NCI-H510A treated with DMSO at 0.1 percent for 48 hours (cell line): ENCODE measurements around the gene RBMS1.

Source experiments
- DNase-seq: peaks from one replicate; lab custom pipeline; 2025; lab: John Stamatoyannopoulos, UW

RBMS1 gene

DNA sequence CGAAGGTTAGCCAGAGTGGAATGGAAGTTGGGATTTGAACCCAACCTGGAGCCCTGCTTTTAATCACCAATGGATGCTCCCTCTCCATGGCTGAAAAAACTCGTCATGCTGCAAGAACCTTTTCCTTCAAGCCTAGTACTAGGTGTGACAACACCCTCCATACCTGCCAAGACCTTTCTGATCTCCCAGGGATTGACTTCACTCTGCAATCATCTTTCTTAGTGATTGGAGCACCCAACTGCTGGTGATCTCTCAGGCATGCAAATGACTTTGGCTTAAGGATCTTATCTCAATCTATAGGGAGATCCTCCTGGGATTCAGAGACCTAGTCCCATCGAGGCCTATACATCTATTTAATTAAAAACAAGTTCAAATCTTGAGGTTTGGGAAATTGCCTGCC, 270.0 kb downstream of the RBMS1 start:
- DNase-seq, result no peak

- no peak for DNase-seq
Measured at GRCh38 chr2:160222546-160223283, 270.9 kb downstream of the RBMS1 start.
